ENCODE measurements around the gene MYADML2.
A peak's percentile ranks its signal among the peaks of the same experiment; 100 is the strongest.

Gene MYADML2

GRCh38 chr17:81978524-81979298 is 31.7 kb upstream of the MYADML2 start:
- DNase-seq (ENCODE audit: low read depth in 2 of 2, low spot score in 1 of 2), result no peak

DNA sequence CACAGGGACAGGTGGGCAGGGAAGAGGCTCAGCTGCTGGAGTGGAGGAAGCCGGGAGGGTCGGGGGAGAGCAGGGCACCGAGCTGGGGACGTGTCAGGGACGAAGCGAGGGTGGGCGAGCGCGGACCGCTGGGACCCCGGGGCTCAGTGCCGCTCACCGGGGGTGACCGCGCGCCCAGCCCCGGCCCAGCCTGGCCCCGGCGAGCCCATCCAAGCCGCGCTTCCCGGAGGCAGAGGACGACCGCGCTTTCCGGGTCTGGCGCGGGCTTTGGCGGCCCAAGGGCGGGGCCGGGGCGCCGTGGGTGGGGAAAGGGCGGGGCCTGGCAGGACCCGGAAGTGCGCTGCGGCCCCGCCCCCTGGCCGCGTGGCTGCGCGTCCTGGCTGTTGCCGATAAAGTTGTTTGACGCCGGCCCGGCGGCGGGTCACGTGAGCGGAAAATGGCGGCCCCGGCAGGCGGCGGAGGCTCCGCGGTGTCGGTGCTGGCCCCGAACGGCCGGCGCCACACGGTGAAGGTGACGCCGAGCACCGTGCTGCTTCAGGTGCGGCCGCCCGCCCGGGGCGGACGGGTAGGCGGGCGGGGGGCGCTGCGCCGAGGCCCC is 30.3 kb upstream of the MYADML2 start, which contains the start of gene ASPSCR1:
ASPSCR1 (plus strand) TSS at position 419 of the 598 bp plus-strand sequence; CDS start at position 437, 18 bp downstream.
- peak; percentile 73 to 82 for DNase-seq (ENCODE audit: low read depth in 2 of 2, low spot score in 1 of 2)

GRCh38 chr17:81976332-81977210 is 29.5 kb upstream of the MYADML2 start:
- no peak for DNase-seq (ENCODE audit: low read depth in 2 of 2, low spot score in 1 of 2)

- no peak for DNase-seq (ENCODE audit: low read depth in 2 of 2, low spot score in 1 of 2)
Observed at GRCh38 chr17:81973432-81973831, 26.4 kb upstream of the MYADML2 start.

DNA sequence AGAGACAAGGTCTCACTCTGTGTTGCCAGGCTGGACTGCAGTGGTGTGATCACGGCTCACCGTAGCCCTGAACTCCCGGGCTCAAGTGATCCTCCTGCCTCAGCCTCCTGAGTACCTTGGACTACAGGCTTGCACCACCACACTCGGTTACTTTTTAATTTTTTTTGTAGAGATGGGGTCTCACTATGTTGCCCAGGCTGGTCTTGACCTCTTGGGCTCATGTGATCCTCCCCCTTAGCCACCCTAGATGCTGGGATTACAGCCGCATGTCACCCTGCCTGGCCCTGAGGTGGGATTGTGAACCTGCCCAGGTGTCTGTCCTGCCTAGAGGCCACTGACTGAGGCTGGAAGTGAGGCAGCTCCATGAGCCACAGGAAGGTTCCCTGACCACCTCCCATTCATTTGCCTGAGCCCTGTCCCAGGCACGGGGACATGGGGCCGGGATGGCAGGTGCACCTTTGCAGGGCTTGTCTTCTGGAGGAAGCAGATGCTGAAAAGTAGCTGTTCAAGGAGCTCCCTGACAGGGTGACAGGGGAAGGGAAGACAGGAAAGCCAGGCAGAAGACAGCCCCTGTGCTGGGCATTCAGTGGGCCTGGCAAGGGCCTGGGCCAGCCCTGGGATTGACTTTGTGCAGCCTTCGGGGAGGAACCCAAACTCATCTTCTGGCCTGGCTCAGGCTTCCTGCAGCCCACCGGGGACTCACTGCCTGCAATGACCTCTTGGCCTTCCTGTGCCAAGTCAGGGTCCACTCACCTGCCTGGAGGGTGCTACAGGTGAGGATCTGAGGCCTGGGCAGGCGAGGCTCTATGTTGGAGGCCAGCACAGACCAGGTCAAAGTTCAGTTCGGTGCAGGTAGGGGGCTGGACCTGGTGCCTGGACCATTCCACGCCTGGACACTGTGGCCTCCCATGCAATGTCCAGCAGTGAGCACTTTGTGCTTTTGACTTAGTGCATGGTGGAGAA is 22.1 kb upstream of the MYADML2 start:
- DNase-seq (ENCODE audit: low read depth in 2 of 2, low spot score in 1 of 2), result no peak

- no peak for DNase-seq (ENCODE audit: low read depth in 2 of 2, low spot score in 1 of 2)
Observed at GRCh38 chr17:81968396-81968745, 21.3 kb upstream of the MYADML2 start.

DNA sequence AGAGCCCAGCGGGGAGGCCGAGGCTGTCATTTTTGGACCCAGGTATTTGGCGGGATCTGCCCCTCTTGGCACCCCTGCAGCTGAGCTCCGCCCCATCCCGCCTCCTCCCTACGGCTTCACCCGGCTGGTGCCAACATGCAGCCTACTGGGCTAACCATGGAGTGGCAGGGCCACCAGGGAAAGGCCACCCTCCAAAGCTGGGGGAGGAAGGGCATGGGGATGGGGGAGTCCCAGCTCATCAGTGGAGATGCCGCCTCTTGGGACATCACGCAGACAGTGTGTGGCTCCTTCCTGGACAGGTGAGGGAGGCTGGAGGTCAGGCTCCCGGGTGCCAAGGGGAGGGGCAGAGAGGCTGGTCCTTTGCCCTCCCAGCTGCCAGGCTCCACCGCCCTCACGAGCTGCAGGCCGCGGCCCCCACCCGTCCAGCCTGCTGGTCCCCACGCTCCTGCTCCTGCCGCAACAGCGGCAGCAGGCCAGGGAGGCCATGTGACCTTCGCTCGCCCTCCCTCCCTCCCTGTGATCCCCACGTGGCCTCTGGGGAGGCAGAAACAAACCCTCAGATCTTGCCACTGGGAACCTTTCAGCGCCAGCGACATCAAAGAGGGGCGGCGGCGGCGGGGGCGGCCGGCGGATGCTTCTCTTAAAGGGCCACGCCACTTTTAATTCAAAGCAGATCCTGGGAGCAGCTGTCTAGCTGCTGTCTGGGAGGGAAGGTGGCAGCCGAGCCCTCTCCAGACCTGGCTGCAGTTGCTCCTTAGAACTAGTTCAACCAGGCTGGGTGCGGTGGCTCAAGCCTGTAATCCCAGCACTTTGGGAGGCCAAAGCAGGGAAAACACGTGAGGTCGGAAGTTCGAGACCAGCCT is 20.7 kb upstream of the MYADML2 start:
- peak; percentile 54 to 74 for DNase-seq (ENCODE audit: low read depth in 2 of 2, low spot score in 1 of 2)

DNA sequence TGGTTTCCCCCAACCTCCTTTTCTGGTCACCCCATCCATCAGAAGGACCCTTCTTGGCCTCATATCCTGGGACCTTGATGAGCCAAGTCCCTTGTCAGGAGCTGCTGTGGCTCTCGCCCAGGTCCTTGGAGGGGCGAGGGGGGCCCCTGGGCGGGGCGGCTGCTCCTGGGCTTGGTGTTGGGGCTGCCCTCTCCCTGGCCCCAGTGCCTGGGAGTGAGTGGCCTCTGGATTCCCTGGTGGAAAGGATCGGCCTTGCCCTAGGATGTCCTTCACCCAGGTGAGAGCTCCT is 20.2 kb upstream of the MYADML2 start:
- DNase-seq (ENCODE audit: low read depth in 2 of 2, low spot score in 1 of 2), result no peak

- DNase-seq (ENCODE audit: low read depth in 2 of 2, low spot score in 1 of 2), result no peak
Observed at GRCh38 chr17:81966343-81967243, 19.6 kb upstream of the MYADML2 start.

GRCh38 chr17:81964081-81964849 is 17.2 kb upstream of the MYADML2 start:
- no peak for DNase-seq (ENCODE audit: low read depth in 2 of 2, low spot score in 1 of 2)

- no peak for DNase-seq (ENCODE audit: low read depth in 2 of 2, low spot score in 1 of 2)
Observed at GRCh38 chr17:81962499-81963441, 15.7 kb upstream of the MYADML2 start.

DNA sequence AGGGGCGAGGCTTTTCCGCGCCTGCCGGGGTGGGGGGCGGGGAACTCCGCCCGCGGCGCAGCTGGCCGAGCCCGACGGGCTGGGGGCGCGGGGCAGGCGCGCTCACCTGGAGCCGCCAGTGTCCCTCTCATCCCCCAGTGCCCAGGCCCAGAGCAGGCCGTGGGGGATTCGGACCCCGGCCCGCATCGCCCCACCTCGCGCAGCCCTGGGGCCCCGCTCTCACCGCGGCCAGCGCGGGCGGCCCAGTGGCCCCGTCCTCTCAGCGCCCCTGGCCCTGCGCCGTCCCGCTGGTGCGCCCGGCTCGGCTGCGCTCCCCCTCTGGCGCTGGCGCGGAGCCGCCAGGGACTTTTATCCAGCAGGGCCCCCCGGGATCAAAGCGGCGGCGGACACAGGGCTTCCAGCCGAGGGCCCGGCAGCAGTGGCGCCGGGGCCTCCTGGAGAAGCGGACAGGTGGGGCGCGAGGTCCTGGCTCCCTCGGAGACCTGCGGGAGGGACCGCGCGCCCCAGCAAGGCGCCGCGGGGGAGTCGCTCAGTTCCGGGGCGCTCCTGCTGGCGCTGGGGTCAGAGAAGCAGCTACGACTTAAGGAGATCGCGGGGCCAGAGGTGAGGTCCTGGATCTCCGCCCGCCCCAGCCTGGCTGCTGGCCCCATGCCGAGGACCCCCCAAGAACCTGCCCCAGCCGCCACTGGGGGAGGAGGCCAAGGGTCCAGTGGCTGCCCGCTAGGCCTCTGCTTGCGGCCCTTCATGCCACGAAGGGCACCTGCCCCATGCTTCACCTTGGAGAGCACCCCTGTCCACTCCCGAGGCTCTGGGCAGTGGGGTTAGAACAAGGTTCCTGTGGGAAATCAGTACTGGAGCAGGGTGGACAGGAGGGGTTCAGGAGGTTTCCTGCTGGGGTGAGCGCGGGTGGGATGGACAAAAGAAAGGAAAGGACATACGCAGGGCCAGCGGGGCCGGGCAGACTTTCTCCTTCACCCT is 14.8 kb upstream of the MYADML2 start:
- DNase-seq (ENCODE audit: low read depth in 2 of 2, low spot score in 1 of 2), result no peak

- no peak for DNase-seq (ENCODE audit: low read depth in 2 of 2, low spot score in 1 of 2)
Observed at GRCh38 chr17:81961087-81961511, 14.1 kb upstream of the MYADML2 start, which contains the start of gene NOTUM. Gene NOTUM (minus strand): TSS chr17:81961187. CDS start chr17:81960909, 278 bp downstream.

GRCh38 chr17:81960130-81960958 is 13.3 kb upstream of the MYADML2 start:
- DNase-seq (ENCODE audit: low read depth in 2 of 2, low spot score in 1 of 2), result no peak

All from stimulated activated CD8-positive, alpha-beta memory T cell treated with anti-CD3 and anti-CD28 coated beads, Interleukin-4, amount 100 ng/mL, for 1 hour (primary cell).